ENCODE data around the gene CYP46A1. TPM values are rescaled to one million over a fixed set of nuclear protein-coding genes. Genes with fewer than 3 reads are reported as not detected.
A peak's percentile ranks its signal among the peaks of the same experiment; 100 is the strongest.

Gene CYP46A1
- total RNA-seq, 4 donors from 2014 or later = 0.26 to 6.4 (median 1.7) TPM

DNA sequence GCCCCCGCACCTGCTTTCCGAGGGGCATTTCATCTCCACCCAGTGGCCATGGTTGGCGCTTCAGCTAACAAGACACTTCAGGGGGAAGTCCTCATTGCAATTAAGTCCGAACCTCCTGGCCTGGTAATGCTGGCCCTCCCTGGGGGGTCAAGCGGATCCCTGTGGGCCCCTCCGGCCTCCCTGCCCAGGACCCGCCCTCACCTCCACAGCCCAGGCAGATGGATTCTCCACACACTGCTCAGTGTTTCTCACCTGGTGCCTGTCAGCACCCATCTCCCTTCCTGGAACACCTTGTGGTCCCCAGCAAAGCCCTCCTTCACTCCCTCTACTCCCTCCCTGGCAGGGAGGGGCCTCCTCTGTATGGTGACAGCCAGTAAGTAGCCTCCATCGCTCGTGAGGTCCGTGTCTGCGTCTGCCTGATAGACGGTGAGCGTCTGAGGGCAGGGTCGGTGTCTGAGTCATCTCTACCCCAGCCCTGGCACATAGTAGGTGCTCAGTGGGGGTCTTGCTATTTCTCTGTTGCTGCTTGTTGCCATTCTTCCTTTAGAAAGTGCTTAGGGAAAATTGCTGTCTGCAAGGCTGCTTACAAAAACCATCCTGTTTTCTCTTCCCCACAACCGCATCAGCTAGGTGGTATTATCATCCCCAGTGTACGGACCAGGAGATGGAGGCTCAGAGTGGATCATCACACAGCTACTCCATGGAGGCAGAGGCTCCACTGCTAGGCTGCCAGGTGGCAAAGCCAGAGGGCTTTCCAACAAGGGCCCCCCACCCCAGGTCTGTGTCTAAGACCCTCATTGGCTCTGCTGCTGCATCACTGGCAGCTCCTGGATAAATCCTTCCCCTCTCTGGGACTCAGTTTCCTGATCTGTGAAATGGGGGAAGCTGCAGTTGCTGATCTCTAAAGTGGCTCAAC, 69.4 kb downstream of the CYP46A1 start:
- peaks cover 0 to 19% of the 10 kb centered on the region in 2 donors for H3K4me1 ChIP-seq
- intact Hi-C loops (cut with DNase I; ENCODE audit: low total_unique reads) = no loop called here
- H3K9me3 ChIP-seq = no peaks in the 10 kb centered on the region
- TF ChIP-seq, protein P1, sequence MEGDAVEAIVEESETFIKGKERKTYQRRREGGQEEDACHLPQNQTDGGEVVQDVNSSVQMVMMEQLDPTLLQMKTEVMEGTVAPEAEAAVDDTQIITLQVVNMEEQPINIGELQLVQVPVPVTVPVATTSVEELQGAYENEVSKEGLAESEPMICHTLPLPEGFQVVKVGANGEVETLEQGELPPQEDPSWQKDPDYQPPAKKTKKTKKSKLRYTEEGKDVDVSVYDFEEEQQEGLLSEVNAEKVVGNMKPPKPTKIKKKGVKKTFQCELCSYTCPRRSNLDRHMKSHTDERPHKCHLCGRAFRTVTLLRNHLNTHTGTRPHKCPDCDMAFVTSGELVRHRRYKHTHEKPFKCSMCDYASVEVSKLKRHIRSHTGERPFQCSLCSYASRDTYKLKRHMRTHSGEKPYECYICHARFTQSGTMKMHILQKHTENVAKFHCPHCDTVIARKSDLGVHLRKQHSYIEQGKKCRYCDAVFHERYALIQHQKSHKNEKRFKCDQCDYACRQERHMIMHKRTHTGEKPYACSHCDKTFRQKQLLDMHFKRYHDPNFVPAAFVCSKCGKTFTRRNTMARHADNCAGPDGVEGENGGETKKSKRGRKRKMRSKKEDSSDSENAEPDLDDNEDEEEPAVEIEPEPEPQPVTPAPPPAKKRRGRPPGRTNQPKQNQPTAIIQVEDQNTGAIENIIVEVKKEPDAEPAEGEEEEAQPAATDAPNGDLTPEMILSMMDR (IDR thresholded peaks at IDR 0.05) = no peak
- TF ChIP-seq POLR2A (IDR thresholded peaks at IDR 0.05) = no peak
- H3K4me3 ChIP-seq = no peak overlapping the region
- H3K27me3 ChIP-seq = no peaks in the 10 kb centered on the region
- no peaks in the 10 kb centered on the region for H3K36me3 ChIP-seq
- DNase-seq = no peak
- H3K27ac ChIP-seq = peak overlapping the region; percentile 44 to 57

DNA sequence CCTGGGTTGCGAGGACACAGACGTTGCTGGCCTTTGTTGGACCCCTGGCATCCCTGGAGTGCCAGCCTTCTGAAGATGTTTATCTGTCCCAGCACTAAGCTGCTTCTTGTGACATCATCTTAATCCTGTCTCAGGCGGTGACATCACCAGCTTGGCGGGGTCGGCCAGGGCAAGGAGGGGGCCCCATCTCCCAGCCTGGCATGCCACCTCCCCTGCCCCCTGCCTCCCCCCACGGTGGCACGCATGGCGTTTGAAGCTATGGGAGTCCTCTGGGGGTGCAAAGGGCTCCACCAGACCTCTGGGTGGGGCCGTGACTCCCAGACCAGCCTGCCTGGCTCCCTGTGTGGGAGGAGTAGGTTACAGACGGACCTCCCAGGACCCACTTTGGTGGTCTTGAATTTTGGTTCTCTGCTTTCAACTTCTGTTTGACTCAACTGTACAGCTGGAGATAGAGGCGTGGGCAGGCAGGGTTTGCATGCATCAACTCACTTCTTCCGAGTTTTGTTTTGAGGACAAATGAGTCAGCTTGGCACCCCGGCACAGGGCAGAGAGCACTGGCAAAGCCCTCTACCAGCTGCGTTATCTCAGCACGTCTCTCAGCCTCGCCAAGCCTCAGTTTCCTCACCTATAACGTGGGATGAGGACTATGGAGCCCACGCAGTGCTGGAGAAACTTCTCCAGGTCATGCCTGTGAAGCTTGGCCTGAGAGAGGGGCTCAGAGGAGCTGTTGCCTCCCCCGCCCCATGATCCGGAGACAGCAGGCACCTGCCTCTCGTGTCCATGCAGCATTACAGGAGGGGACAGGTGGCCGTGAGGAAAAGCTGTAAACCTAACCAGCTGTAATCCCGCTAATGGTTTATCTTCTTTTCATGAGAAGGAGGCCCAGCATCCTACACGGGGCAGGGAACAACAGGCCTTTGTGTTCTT, 70.3 kb downstream of the CYP46A1 start:
- H3K36me3 ChIP-seq = no peaks in the 10 kb centered on the region
- TF ChIP-seq POLR2A (IDR thresholded peaks at IDR 0.05) = no peak
- TF ChIP-seq, protein P1 (IDR thresholded peaks at IDR 0.05) = no peak
- no peak overlapping the region for H3K27ac ChIP-seq
- H3K4me1 ChIP-seq = peaks cover 0 to 24% of the 10 kb centered on the region in 2 donors
- H3K4me3 ChIP-seq = no peak overlapping the region
- H3K9me3 ChIP-seq = no peaks in the 10 kb centered on the region
- DNase-seq = peak in 1 of 2 donors; percentile 16
- intact Hi-C loops (cut with DNase I; ENCODE audit: low total_unique reads) = no loop called here
- H3K27me3 ChIP-seq = no peaks in the 10 kb centered on the region

DNA sequence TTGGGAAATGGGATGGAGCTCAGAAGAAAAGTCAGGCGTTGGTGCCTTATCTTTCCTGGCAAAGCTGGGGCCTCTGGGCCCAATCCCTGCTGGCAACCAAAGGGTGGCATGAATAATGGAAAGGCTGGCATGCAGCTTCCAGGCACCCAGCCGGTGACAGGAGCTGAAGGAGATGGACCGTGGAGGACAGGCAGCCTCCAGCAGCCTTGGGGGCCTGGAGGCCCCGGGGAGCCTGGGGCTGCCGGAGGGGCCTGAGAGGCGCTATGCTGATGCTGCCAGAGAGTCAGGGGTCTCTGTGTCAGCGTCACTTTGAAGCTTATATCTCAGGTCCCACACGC, 70.9 kb downstream of the CYP46A1 start:
- H3K27ac ChIP-seq = no peak overlapping the region
- H3K4me3 ChIP-seq = no peak overlapping the region
- no peak for TF ChIP-seq POLR2A (IDR thresholded peaks at IDR 0.05)
- TF ChIP-seq, protein P1 (IDR thresholded peaks at IDR 0.05) = no peak
- no peak for DNase-seq
- H3K36me3 ChIP-seq = no peaks in the 10 kb centered on the region
- intact Hi-C loops (cut with DNase I; ENCODE audit: low total_unique reads) = no loop called here
- no peaks in the 10 kb centered on the region for H3K9me3 ChIP-seq
- peaks cover 0 to 24% of the 10 kb centered on the region in 2 donors for H3K4me1 ChIP-seq
- H3K27me3 ChIP-seq = no peaks in the 10 kb centered on the region

DNA sequence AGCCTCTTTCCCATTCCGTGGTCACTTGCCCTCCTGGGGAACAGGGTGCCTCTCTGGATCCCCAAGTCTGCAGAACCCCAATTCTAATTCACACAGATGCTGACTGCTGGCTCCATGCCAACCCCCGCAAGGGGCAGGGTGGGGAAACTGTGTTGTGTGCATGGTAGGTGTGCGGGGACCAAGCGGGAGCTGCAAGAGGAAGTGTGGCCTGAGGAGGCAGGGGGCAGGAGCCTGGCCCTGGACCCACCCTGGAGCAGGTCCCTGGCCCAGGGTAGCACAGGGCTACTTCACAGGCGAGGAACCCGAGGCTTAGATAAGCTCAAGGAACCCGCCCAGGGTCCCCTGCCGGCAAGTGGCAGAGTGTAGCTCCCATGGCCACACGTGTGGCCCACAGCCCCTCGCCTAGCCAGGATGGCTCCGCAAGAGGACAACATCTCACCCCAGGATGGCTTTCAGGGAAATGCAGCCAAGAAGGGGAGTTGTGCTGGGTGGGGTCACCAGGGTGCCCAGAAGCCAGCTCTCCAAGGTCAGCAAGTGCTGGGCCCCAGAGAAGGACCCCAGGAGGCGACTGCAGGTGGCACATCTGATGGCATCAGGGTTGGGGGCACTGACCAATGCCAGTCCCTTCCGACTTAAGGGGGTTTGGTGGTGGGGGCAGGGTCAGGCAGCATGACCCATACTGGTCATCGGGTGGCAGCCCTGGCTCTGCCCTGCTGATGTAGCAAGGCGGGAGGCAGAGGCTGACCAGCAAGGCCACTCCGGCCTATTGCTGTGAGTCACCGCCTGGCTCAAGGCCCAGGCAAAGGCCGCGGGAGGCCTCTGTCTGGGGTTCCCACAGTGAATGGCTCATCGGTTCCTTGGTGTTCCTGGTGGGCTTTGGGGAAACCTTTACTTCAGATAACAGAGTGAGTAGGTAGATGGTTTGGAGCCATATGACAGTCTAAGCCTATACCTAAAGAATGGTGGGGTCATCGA, 71.8 kb downstream of the CYP46A1 start:
- H3K27ac ChIP-seq = peak overlapping the region in 1 of 2 donors; percentile 53
- no peaks in the 10 kb centered on the region for H3K9me3 ChIP-seq
- intact Hi-C loops (cut with DNase I; ENCODE audit: low total_unique reads) = no loop called here
- no peaks in the 10 kb centered on the region for H3K27me3 ChIP-seq
- TF ChIP-seq POLR2A (IDR thresholded peaks at IDR 0.05) = no peak
- TF ChIP-seq, protein P1 (IDR thresholded peaks at IDR 0.05) = no peak
- no peaks in the 10 kb centered on the region for H3K36me3 ChIP-seq
- H3K4me3 ChIP-seq = no peak overlapping the region
- peak; percentile 89 to 90 for DNase-seq
- peaks cover 0 to 24% of the 10 kb centered on the region in 2 donors for H3K4me1 ChIP-seq

Data from uterus (tissue), 4 donors.